Epithelial cell of proximal tubule (primary cell): ENCODE data around the gene NRP1. TPM values are rescaled to one million over a fixed set of nuclear protein-coding genes. Genes with fewer than 3 reads are reported as not detected.

Source experiments
- DNase-seq: peaks from one replicate; pipeline ENCODE4 v3.0.0-alpha.2; 2011; ENCODE audit warnings: low read depth
- H3K4me3 ChIP-seq: 2 replicates; pipeline ENCODE4 v1.5.1; 2011; ENCODE audit warnings: low read depth, mild to moderate bottlenecking, low read length
- CTCF ChIP-seq: conservative IDR thresholded peaks from 2 replicates; pipeline ENCODE4 v1.5.1; 2012; ENCODE audit warnings: low read depth, mild to moderate bottlenecking, low read length
- total RNA-seq: library from RNA; depleted of rRNA; stranded (reverse); fragments of >200 nt; gene quantifications from 2 replicates; pipeline ENCODE4 v1.2.3, GENCODE V29; 2015

The NRP1 gene
- total RNA-seq, 1 donor from 2014 or later, result 62.7 TPM

- no peak overlapping the region for H3K4me3 ChIP-seq
- TF ChIP-seq CTCF, result no peak
- no peak for DNase-seq
Measured at GRCh38 chr10:33164060-33164709, 170.3 kb downstream of the NRP1 start.

DNA sequence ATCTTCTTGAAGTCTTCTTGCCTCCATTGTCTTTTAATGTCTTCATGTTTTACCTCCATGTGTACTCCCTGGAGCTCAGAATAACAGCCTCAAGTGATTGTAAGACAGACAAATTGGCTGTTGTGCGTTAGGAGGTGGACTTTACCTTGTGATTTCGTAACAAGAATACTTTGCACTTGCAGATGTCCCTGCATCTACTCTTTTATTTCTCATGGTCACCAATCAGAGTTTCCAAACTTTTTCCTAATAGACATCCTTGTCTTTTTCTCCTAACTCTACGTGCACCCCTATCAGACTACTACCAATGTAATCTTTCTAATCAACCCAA lies 172.3 kb downstream of the NRP1 start:
- no peak for DNase-seq
- no peak overlapping the region for H3K4me3 ChIP-seq
- TF ChIP-seq CTCF, result no peak

GRCh38 chr10:33161550-33162247 lies 172.8 kb downstream of the NRP1 start:
- no peak overlapping the region for H3K4me3 ChIP-seq
- DNase-seq, result no peak
- no peak for TF ChIP-seq CTCF

GRCh38 chr10:33160151-33160550 lies 174.3 kb downstream of the NRP1 start:
- DNase-seq, result peak; percentile 55
- H3K4me3 ChIP-seq, result no peak overlapping the region
- no peak for TF ChIP-seq CTCF

DNA sequence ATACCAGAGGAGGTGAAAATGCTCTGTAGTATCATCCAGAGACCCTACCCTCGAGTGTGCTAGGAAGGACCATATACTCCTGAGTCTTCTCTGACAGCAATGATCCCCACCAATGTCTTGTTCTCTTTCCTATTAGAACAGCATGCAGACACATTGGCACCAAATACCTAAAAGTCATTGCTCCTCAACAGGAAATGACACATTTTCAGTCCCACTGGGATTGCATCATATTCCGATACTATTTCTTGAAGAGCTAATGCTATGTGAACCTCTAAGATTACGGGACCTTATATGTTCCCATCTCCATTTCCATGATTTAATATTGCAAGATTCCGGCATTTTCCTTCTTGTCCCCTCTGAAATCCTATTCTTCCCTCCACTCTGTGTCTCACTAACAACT lies 177.4 kb downstream of the NRP1 start:
- TF ChIP-seq CTCF, result no peak
- no peak overlapping the region for H3K4me3 ChIP-seq
- peak; percentile 56 for DNase-seq

- peak; percentile 99 for DNase-seq
- TF ChIP-seq CTCF, result peak; percentile 87
- no peak overlapping the region for H3K4me3 ChIP-seq
Measured at GRCh38 chr10:33155720-33156638, 178.5 kb downstream of the NRP1 start.
